Sigmoid colon (tissue), 4 donors: ENCODE data around the gene PMM1.

Source experiments
- POLR2AphosphoS5 ChIP-seq, 4 donors: sonication (generic); formaldehyde crosslinking; IDR thresholded peaks; one replicate each; pipeline ENCODE4 v1.6.1; 2017; ENCODE audit warnings: antibody characterized with exemption in 4 of 4
- TF ChIP-seq, protein P1 (sequence below), 4 experiments: fragments of 450-650 bp in 3 of 4; fragments of 200-600 bp in 1 of 4; IDR thresholded peaks; one replicate each; pipeline ENCODE4 v1.5.1; 2016 to 2019; ENCODE audit warnings: antibody characterized with exemption in 4 of 4, mild to moderate bottlenecking in 3 of 4, moderate library complexity in 2 of 4

- TF ChIP-seq, protein P1, sequence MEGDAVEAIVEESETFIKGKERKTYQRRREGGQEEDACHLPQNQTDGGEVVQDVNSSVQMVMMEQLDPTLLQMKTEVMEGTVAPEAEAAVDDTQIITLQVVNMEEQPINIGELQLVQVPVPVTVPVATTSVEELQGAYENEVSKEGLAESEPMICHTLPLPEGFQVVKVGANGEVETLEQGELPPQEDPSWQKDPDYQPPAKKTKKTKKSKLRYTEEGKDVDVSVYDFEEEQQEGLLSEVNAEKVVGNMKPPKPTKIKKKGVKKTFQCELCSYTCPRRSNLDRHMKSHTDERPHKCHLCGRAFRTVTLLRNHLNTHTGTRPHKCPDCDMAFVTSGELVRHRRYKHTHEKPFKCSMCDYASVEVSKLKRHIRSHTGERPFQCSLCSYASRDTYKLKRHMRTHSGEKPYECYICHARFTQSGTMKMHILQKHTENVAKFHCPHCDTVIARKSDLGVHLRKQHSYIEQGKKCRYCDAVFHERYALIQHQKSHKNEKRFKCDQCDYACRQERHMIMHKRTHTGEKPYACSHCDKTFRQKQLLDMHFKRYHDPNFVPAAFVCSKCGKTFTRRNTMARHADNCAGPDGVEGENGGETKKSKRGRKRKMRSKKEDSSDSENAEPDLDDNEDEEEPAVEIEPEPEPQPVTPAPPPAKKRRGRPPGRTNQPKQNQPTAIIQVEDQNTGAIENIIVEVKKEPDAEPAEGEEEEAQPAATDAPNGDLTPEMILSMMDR (IDR thresholded peaks at IDR 0.05): no peak
- peak; percentile 98 to 99 (median 99) for TF ChIP-seq POLR2AphosphoS5 (IDR thresholded peaks at IDR 0.05)
These were observed at the start of gene PMM1 for GRCh38 chr22:41589391-41590241.
